ENCODE data around the gene RNASEH2C. TPM values are rescaled to one million over a fixed set of nuclear protein-coding genes. Genes with fewer than 3 reads are reported as not detected.
A peak's percentile ranks its signal among the peaks of the same experiment; 100 is the strongest.
"Not testable (repeated sequence)": the region's sequence is repeated elsewhere in the genome, so short reads cannot be mapped to it uniquely, and the experiment has no call there.

RNASEH2C gene
- 24.2 and 36.1 TPM in 2 replicates for total RNA-seq (2014; rRNA removed; shearing (Covaris generic))

- DNase-seq (ENCODE audit: low spot score) = peak; percentile 79
Observed at GRCh38 chr11:65720211-65720934, at the start of gene RNASEH2C. RNASEH2C (minus strand) TSS chr11:65720798; CDS start chr11:65720758, 40 bp downstream.

- not testable (repeated sequence) for DNase-seq (ENCODE audit: low spot score)
Observed at GRCh38 chr11:65767806-65768205, 47.2 kb upstream of the RNASEH2C start.

- DNase-seq (ENCODE audit: low spot score) = peak; percentile 87
Observed at GRCh38 chr11:65767406-65767805, 46.8 kb upstream of the RNASEH2C start.

GRCh38 chr11:65766535-65766934 lies 45.9 kb upstream of the RNASEH2C start:
- peak; percentile 91 for DNase-seq (ENCODE audit: low spot score)

GRCh38 chr11:65764434-65764833 lies 43.8 kb upstream of the RNASEH2C start:
- no peak for DNase-seq (ENCODE audit: low spot score)

- DNase-seq (ENCODE audit: low spot score) = not testable (repeated sequence)
Observed at GRCh38 chr11:65762816-65763215, 42.2 kb upstream of the RNASEH2C start.

GRCh38 chr11:65762169-65762568 lies 41.6 kb upstream of the RNASEH2C start:
- DNase-seq (ENCODE audit: low spot score) = not testable (repeated sequence)

- DNase-seq (ENCODE audit: low spot score) = no peak
Observed at GRCh38 chr11:65745049-65745448, 24.5 kb upstream of the RNASEH2C start.

GRCh38 chr11:65744699-65745042 lies 24.1 kb upstream of the RNASEH2C start:
- DNase-seq (ENCODE audit: low spot score) = no peak

GRCh38 chr11:65744026-65744698 lies 23.6 kb upstream of the RNASEH2C start:
- no peak for DNase-seq (ENCODE audit: low spot score)

- DNase-seq (ENCODE audit: low spot score) = no peak
Observed at GRCh38 chr11:65743681-65744025, 23.1 kb upstream of the RNASEH2C start.

GRCh38 chr11:65742353-65742752 lies 21.8 kb upstream of the RNASEH2C start:
- DNase-seq (ENCODE audit: low spot score) = no peak

GRCh38 chr11:65741185-65741584 lies 20.6 kb upstream of the RNASEH2C start:
- no peak for DNase-seq (ENCODE audit: low spot score)

GRCh38 chr11:65739022-65739421 lies 18.4 kb upstream of the RNASEH2C start:
- no peak for DNase-seq (ENCODE audit: low spot score)

GRCh38 chr11:65736810-65737209 lies 16.2 kb upstream of the RNASEH2C start:
- DNase-seq (ENCODE audit: low spot score) = no peak

GRCh38 chr11:65735111-65735510 lies 14.5 kb upstream of the RNASEH2C start:
- not testable (repeated sequence) for DNase-seq (ENCODE audit: low spot score)

- no peak for DNase-seq (ENCODE audit: low spot score)
Observed at GRCh38 chr11:65730461-65730860, 9.9 kb upstream of the RNASEH2C start.

- no peak for DNase-seq (ENCODE audit: low spot score)
Observed at GRCh38 chr11:65727865-65728264, 7.3 kb upstream of the RNASEH2C start.

GRCh38 chr11:65726660-65727059 lies 6.1 kb upstream of the RNASEH2C start:
- DNase-seq (ENCODE audit: low spot score) = no peak

GRCh38 chr11:65722261-65722660 lies 1.7 kb upstream of the RNASEH2C start:
- no peak for DNase-seq (ENCODE audit: low spot score)

- DNase-seq (ENCODE audit: low spot score) = no peak
Observed at GRCh38 chr11:65719871-65720210, 757 bp downstream of the RNASEH2C start.

- no peak for DNase-seq (ENCODE audit: low spot score)
Observed at GRCh38 chr11:65718964-65719492, 1.6 kb downstream of the RNASEH2C start.

GRCh38 chr11:65718531-65718930 lies 2.1 kb downstream of the RNASEH2C start:
- no peak for DNase-seq (ENCODE audit: low spot score)
